HepG2 (cell line): ENCODE measurements around the gene CTSA. TPM values are rescaled to one million over a fixed set of nuclear protein-coding genes. Genes with fewer than 3 reads are reported as not detected.

Experiments used
- ELF4 ChIP-seq: sonication (generic); formaldehyde crosslinking; IDR thresholded peaks from 2 replicates; pipeline ENCODE4 v1.5.0; 2020; ENCODE audit warnings: missing genetic modification reagents, mild to moderate bottlenecking, moderate library complexity, borderline replicate concordance
- KDM3A ChIP-seq: IDR thresholded peaks from 2 replicates; pipeline ENCODE4 v1.6.1; 2018; ENCODE audit warnings: low read depth, missing compliant biosample characterization
- KLF6 ChIP-seq: IDR thresholded peaks from 2 replicates; pipeline ENCODE4 v1.8.0; 2016; ENCODE audit warnings: missing biosample characterization, missing genetic modification reagents
- MXI1 ChIP-seq: IDR thresholded peaks from 3 replicates; pipeline ENCODE4 v1.6.1; 2012; ENCODE audit warnings: low read depth, low read length, inconsistent platforms, borderline replicate concordance
- MZF1 ChIP-seq: sonication (generic); formaldehyde crosslinking; IDR thresholded peaks from 2 replicates; pipeline ENCODE4 v1.8.1; 2023; ENCODE audit warnings: mild to moderate bottlenecking, missing genetic modification reagents, borderline replicate concordance
- NR2F6 ChIP-seq, 2 experiments: IDR thresholded peaks; 2 replicates each; pipeline ENCODE4 v1.6.1; 2016; ENCODE audit warnings: antibody characterized with exemption in 1 of 2, mild to moderate bottlenecking in 1 of 2
- TCF12 ChIP-seq, 2 experiments: fragments of 450-650 bp in 1 of 2; sonication (generic) in 1 of 2; formaldehyde crosslinking in 1 of 2; IDR thresholded peaks; 2 replicates each; pipeline versions ENCODE4 v1.6.1 to v1.8.0; 2017 to 2022; ENCODE audit warnings: antibody characterized with exemption in 1 of 2, mild to moderate bottlenecking in 1 of 2, missing genetic modification reagents in 1 of 2, moderate library complexity in 1 of 2
- ZNF317 ChIP-seq: sonication (generic); formaldehyde crosslinking; IDR thresholded peaks from 2 replicates; pipeline ENCODE4 v1.5.0; 2020; ENCODE audit warnings: mild to moderate bottlenecking, missing genetic modification reagents
- ZNF441 ChIP-seq: sonication (generic); formaldehyde crosslinking; IDR thresholded peaks from 2 replicates; pipeline ENCODE4 v1.7.0; 2021; ENCODE audit warnings: missing genetic modification reagents, borderline replicate concordance
- ZNF598 ChIP-seq: sonication (generic); formaldehyde crosslinking; IDR thresholded peaks from 2 replicates; pipeline ENCODE4 v1.5.1; 2020; ENCODE audit warnings: mild to moderate bottlenecking, missing genetic modification reagents, borderline replicate concordance
- ZNF605 ChIP-seq: sonication (generic); formaldehyde crosslinking; IDR thresholded peaks from 2 replicates; pipeline ENCODE4 v1.8.0; 2022; ENCODE audit warnings: mild to moderate bottlenecking, missing genetic modification reagents
- polyA plus RNA-seq, 8 experiments: library from polyadenylated mRNA; depleted of rRNA in 3 of 8; stranded (reverse) in 7 of 8; unstranded in 1 of 8; fragments of >200 nt; fragmentation: Illumina TruSeq in 4 of 8; extraction: Trizol in 4 of 8; gene quantifications; 2 replicates each; pipeline versions ENCODE4 v1.2.1 to v1.2.3, GENCODE V29; 2011 to 2016; ENCODE audit warnings: low read depth in 4 of 8, missing spikeins in 1 of 8, mixed read lengths in 1 of 8; ENCODE audit not compliant: insufficient read depth in 1 of 8
- total RNA-seq, 5 experiments: library from RNA; depleted of rRNA; stranded (reverse); fragments of >200 nt; fragmentation: Illumina TruSeq; extraction: Trizol; gene quantifications; 2 replicates each; pipeline ENCODE4 v1.2.3, GENCODE V29; 2016; ENCODE audit warnings: low read depth in 1 of 5
- TF ChIP-seq, protein P1 (sequence below): IDR thresholded peaks from 2 replicates; pipeline ENCODE4 v1.6.1; 2012; ENCODE audit warnings: low read depth, low read length, improper control_type of control experiment
- TF ChIP-seq, protein P2 (sequence below): IDR thresholded peaks from 2 replicates; pipeline ENCODE4 v1.6.1; 2018; ENCODE audit warnings: missing genetic modification reagents, mild to moderate bottlenecking, missing compliant biosample characterization
- TF ChIP-seq, protein P3 (sequence below): sonication (generic); formaldehyde crosslinking; IDR thresholded peaks from 2 replicates; pipeline ENCODE4 v1.4.0; 2020; ENCODE audit warnings: missing genetic modification reagents, borderline replicate concordance
- TF ChIP-seq, protein P4 (sequence below): IDR thresholded peaks from 2 replicates; pipeline ENCODE4 v1.6.1; 2016

CTSA gene
- total and polyA plus RNA-seq, 2 of the 13 experiments (the other 11 are each of a cell fraction or from before 2014, with no cell fraction given) = 202 to 231 TPM

DNA sequence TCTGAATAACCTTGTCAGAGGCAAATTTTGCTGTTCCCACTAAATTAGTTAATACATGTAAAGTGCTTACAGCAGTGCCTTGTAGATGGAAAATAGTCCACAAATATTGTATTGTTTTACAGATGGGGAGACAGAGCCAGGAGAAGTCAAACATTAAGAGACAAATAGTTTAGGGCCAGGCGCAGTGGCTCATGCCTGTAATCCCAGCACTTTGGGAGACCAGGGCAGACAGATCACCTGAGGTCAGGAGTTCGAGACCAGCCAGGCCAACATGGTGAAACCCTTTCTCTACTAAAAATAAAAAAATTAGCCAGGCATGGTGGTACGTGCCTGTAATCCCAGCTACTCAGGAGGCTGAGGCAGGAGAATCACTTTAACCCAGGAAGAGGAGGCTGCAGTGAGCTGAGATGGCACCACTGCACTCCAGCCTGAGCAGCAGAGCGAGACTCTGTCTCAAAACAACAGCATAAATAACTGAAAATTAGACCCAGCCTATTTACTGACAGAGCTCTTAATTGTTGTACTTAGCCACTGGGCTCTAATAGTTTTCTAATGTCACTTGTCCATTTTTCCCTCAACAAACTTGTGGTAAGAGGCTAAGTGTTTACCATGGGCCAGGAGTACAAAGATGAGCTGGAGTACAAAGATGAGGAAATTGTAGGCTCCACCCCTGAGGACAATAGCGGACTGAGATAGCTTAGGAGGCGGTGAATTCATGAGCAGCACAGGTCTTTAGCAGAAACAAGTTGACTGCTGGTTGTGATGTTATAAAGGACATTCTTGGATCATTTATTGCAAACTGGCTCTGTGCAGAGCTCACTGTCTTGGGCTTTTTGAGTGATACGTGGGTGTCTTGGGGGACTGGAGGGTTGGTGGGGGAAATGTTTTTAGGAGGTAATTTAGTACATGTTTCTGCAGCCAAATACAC, 27.3 kb upstream of the CTSA start (continued):
- TF ChIP-seq, protein P1, sequence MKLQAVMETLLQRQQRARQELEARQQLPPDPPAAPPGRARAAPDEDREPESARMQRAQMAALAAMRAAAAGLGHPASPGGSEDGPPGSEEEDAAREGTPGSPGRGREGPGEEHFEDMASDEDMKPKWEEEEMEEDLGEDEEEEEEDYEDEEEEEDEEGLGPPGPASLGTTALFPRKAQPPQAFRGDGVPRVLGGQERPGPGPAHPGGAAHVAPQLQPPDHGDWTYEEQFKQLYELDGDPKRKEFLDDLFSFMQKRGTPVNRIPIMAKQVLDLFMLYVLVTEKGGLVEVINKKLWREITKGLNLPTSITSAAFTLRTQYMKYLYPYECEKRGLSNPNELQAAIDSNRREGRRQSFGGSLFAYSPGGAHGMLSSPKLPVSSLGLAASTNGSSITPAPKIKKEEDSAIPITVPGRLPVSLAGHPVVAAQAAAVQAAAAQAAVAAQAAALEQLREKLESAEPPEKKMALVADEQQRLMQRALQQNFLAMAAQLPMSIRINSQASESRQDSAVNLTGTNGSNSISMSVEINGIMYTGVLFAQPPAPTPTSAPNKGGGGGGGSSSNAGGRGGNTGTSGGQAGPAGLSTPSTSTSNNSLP = no peak; the same call in 1 of the 2 replicates
- 0 out of 2 replicates have a peak, but pooled peaks have one; percentile 28 for TF ChIP-seq KLF6 (CRISPR knock-in tag)
- TF ChIP-seq, protein P2, sequence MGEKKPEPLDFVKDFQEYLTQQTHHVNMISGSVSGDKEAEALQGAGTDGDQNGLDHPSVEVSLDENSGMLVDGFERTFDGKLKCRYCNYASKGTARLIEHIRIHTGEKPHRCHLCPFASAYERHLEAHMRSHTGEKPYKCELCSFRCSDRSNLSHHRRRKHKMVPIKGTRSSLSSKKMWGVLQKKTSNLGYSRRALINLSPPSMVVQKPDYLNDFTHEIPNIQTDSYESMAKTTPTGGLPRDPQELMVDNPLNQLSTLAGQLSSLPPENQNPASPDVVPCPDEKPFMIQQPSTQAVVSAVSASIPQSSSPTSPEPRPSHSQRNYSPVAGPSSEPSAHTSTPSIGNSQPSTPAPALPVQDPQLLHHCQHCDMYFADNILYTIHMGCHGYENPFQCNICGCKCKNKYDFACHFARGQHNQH (CRISPR knock-in tag) = peak; percentile 68
- 0 out of 2 replicates have a peak, but pooled peaks have one; percentile 73 for TF ChIP-seq ZNF441 (CRISPR knock-in tag)
- TF ChIP-seq MZF1 (CRISPR knock-in tag) = no peak
- no peak for TF ChIP-seq TCF12 (IDR thresholded peaks at IDR 0.05)
- TF ChIP-seq TCF12 (CRISPR knock-in tag; IDR thresholded peaks at IDR 0.05) = peak; percentile 57; the same call in 1 of the 2 replicates
- 0 out of 2 replicates have a peak, but pooled peaks have one; percentile 52 for TF ChIP-seq ZNF605 (CRISPR knock-in tag)
- no peak for TF ChIP-seq ZNF598 (CRISPR knock-in tag)
- TF ChIP-seq ELF4 = no peak
- peak; percentile 47; the same call in 1 of the 2 replicates for TF ChIP-seq NR2F6 (IDR thresholded peaks at IDR 0.05)
- peak; percentile 56; the same call in 1 of the 2 replicates for TF ChIP-seq NR2F6 (CRISPR knock-in tag; IDR thresholded peaks at IDR 0.05)
- TF ChIP-seq, protein P3, sequence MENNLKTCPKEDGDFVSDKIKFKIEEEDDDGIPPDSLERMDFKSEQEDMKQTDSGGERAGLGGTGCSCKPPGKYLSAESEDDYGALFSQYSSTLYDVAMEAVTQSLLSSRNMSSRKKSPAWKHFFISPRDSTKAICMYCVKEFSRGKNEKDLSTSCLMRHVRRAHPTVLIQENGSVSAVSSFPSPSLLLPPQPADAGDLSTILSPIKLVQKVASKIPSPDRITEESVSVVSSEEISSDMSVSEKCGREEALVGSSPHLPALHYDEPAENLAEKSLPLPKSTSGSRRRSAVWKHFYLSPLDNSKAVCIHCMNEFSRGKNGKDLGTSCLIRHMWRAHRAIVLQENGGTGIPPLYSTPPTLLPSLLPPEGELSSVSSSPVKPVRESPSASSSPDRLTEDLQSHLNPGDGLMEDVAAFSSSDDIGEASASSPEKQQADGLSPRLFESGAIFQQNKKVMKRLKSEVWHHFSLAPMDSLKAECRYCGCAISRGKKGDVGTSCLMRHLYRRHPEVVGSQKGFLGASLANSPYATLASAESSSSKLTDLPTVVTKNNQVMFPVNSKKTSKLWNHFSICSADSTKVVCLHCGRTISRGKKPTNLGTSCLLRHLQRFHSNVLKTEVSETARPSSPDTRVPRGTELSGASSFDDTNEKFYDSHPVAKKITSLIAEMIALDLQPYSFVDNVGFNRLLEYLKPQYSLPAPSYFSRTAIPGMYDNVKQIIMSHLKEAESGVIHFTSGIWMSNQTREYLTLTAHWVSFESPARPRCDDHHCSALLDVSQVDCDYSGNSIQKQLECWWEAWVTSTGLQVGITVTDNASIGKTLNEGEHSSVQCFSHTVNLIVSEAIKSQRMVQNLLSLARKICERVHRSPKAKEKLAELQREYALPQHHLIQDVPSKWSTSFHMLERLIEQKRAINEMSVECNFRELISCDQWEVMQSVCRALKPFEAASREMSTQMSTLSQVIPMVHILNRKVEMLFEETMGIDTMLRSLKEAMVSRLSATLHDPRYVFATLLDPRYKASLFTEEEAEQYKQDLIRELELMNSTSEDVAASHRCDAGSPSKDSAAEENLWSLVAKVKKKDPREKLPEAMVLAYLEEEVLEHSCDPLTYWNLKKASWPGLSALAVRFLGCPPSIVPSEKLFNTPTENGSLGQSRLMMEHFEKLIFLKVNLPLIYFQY = no peak
- TF ChIP-seq ZNF317 (CRISPR knock-in tag) = 0 out of 2 replicates have a peak, but pooled peaks have one; percentile 31
- TF ChIP-seq, protein P4, sequence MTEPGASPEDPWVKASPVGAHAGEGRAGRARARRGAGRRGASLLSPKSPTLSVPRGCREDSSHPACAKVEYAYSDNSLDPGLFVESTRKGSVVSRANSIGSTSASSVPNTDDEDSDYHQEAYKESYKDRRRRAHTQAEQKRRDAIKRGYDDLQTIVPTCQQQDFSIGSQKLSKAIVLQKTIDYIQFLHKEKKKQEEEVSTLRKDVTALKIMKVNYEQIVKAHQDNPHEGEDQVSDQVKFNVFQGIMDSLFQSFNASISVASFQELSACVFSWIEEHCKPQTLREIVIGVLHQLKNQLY (CRISPR knock-in tag) = 0 out of 2 replicates have a peak, but pooled peaks have one; percentile 13
- TF ChIP-seq KDM3A (CRISPR knock-in tag) = peak; percentile 44; the same call in 1 of the 2 replicates
- TF ChIP-seq MXI1 = peak; percentile 62; the same call in 1 of the 3 replicates
